T-helper 1 cell (primary cell): ENCODE results near the gene WDR82.

ENCODE experiments used
- DNase-seq, 5 donors: peaks; one replicate each; pipeline ENCODE4 v3.0.0-alpha.2; 2012 to 2020

The WDR82 gene

GRCh38 chr3:52221563-52222318 is 56.7 kb downstream of the WDR82 start:
- DNase-seq: peak in 4 of 5 donors; percentile 47 to 75 (median 59)

GRCh38 chr3:52221141-52221562 is 57.3 kb downstream of the WDR82 start:
- no peak for DNase-seq

- peak; percentile 68 to 86 (median 79) for DNase-seq
Observed at GRCh38 chr3:52220380-52221026, 57.9 kb downstream of the WDR82 start.

- DNase-seq: no peak
Observed at GRCh38 chr3:52218937-52219650, 59.4 kb downstream of the WDR82 start.

GRCh38 chr3:52218454-52218853 is 60.0 kb downstream of the WDR82 start:
- peak in 1 of 5 donors; percentile 55 for DNase-seq

- no peak for DNase-seq
Observed at GRCh38 chr3:52218026-52218425, 60.4 kb downstream of the WDR82 start.

GRCh38 chr3:52217409-52217805 is 61.0 kb downstream of the WDR82 start:
- DNase-seq: no peak

GRCh38 chr3:52216585-52217408 is 61.7 kb downstream of the WDR82 start:
- peak in 3 of 5 donors; percentile 32 to 42 (median 42) for DNase-seq

GRCh38 chr3:52215351-52215750 is 63.1 kb downstream of the WDR82 start:
- no peak for DNase-seq

- no peak for DNase-seq
Observed at GRCh38 chr3:52213901-52214300, 64.5 kb downstream of the WDR82 start.

- no peak for DNase-seq
Observed at GRCh38 chr3:52213005-52213404, 65.4 kb downstream of the WDR82 start.

- DNase-seq: no peak
Observed at GRCh38 chr3:52211268-52211891, 67.1 kb downstream of the WDR82 start.

GRCh38 chr3:52210550-52211046 is 67.9 kb downstream of the WDR82 start:
- DNase-seq: no peak

- DNase-seq: no peak
Observed at GRCh38 chr3:52210037-52210436, 68.4 kb downstream of the WDR82 start.

- DNase-seq: no peak
Observed at GRCh38 chr3:52208556-52208955, 69.9 kb downstream of the WDR82 start.

GRCh38 chr3:52205727-52206372 is 72.6 kb downstream of the WDR82 start:
- DNase-seq: no peak
